ENCODE results near the gene STRA8.

STRA8 gene

GRCh38 chr7:135246191-135246825, 12.7 kb downstream of the STRA8 start:
- no peak for TF ChIP-seq L3MBTL2 (conservative IDR thresholded peaks at IDR 0.05)
- TF ChIP-seq FOXA1 (IDR thresholded peaks at IDR 0.05) = no peak
- TF ChIP-seq TARDBP (IDR thresholded peaks at IDR 0.05) = no peak
- no peak for TF ChIP-seq CTBP1 (IDR thresholded peaks at IDR 0.05; ENCODE audit: borderline replicate concordance)
- TF ChIP-seq HDGF (IDR thresholded peaks at IDR 0.05; ENCODE audit: borderline replicate concordance) = no peak
- TF ChIP-seq BHLHE40 (IDR thresholded peaks at IDR 0.05; ENCODE audit: borderline replicate concordance) = no peak
- no peak for TF ChIP-seq ARNT (IDR thresholded peaks at IDR 0.05)
- TF ChIP-seq SUZ12 (IDR thresholded peaks at IDR 0.05) = no peak
- no peak for TF ChIP-seq ZNF384 (IDR thresholded peaks at IDR 0.05)
- TF ChIP-seq FOXM1 (IDR thresholded peaks at IDR 0.05; ENCODE audit: borderline replicate concordance) = no peak
- TF ChIP-seq ELF4 (IDR thresholded peaks at IDR 0.05) = no peak
- no peak for TF ChIP-seq LEF1 (IDR thresholded peaks at IDR 0.05; ENCODE audit: borderline replicate concordance)
- POLR2A ChIA-PET = no interaction called here
- no peak for DNase-seq (ENCODE audit: extremely low spot score)
- CTCF ChIA-PET = no interaction called here

GRCh38 chr7:135247746-135248471, 14.3 kb downstream of the STRA8 start:
- TF ChIP-seq FOXK2 (IDR thresholded peaks at IDR 0.05) = no peak
- TF ChIP-seq CTBP1 (IDR thresholded peaks at IDR 0.05; ENCODE audit: borderline replicate concordance) = no peak
- no peak for TF ChIP-seq HDGF (IDR thresholded peaks at IDR 0.05; ENCODE audit: borderline replicate concordance)
- TF ChIP-seq PKNOX1 (IDR thresholded peaks at IDR 0.05) = no peak
- TF ChIP-seq SP1 (IDR thresholded peaks at IDR 0.05) = no peak
- no peak for TF ChIP-seq ELF4 (IDR thresholded peaks at IDR 0.05)
- no peak for TF ChIP-seq FOXA1 (IDR thresholded peaks at IDR 0.05)
- no peak for TF ChIP-seq SUZ12 (IDR thresholded peaks at IDR 0.05)
- TF ChIP-seq BHLHE40 (IDR thresholded peaks at IDR 0.05; ENCODE audit: borderline replicate concordance) = no peak
- TF ChIP-seq TARDBP (IDR thresholded peaks at IDR 0.05) = no peak
- DNase-seq (ENCODE audit: extremely low spot score) = no peak
- ChIA-PET POLR2A (no interaction called here), CTCF (interaction anchor here (0.9 to 1.2 kb wide), 2 partner anchors 10 to 27 kb away, joined by 3 read pairs; no protein-coding TSS in a partner anchor)

- POLR2A ChIA-PET = no interaction called here
- TF ChIP-seq ELF4 (IDR thresholded peaks at IDR 0.05) (no peak), FOXM1 (IDR thresholded peaks at IDR 0.05; ENCODE audit: borderline replicate concordance) (no peak)
- DNase-seq (ENCODE audit: extremely low spot score) = no peak
- CTCF ChIA-PET = interaction anchor here (0.9 kb wide), 1 partner anchor 26 kb away, joined by 3 read pairs; no protein-coding TSS in a partner anchor
Observed at GRCh38 chr7:135248546-135248945, 14.9 kb downstream of the STRA8 start.

- POLR2A ChIA-PET = no interaction called here
- TF ChIP-seq CTBP1 (IDR thresholded peaks at IDR 0.05; ENCODE audit: borderline replicate concordance) = no peak
- TF ChIP-seq FOXK2 (IDR thresholded peaks at IDR 0.05) = no peak
- no peak for TF ChIP-seq NFRKB (IDR thresholded peaks at IDR 0.05)
- TF ChIP-seq ARNT (IDR thresholded peaks at IDR 0.05) = no peak
- no peak for TF ChIP-seq SUZ12 (IDR thresholded peaks at IDR 0.05)
- TF ChIP-seq PKNOX1 (IDR thresholded peaks at IDR 0.05) = no peak
- no peak for TF ChIP-seq ZNF384 (IDR thresholded peaks at IDR 0.05)
- TF ChIP-seq L3MBTL2 (conservative IDR thresholded peaks at IDR 0.05) = no peak
- TF ChIP-seq HDGF (IDR thresholded peaks at IDR 0.05; ENCODE audit: borderline replicate concordance) = no peak
- TF ChIP-seq ELF4 (IDR thresholded peaks at IDR 0.05) = no peak
- TF ChIP-seq BHLHE40 (IDR thresholded peaks at IDR 0.05; ENCODE audit: borderline replicate concordance) = no peak
- no peak for TF ChIP-seq SP1 (IDR thresholded peaks at IDR 0.05)
- no peak for TF ChIP-seq TARDBP (IDR thresholded peaks at IDR 0.05)
- TF ChIP-seq FOXM1 (IDR thresholded peaks at IDR 0.05; ENCODE audit: borderline replicate concordance) = no peak
- TF ChIP-seq FOXA1 (IDR thresholded peaks at IDR 0.05) = no peak
- TF ChIP-seq LEF1 (IDR thresholded peaks at IDR 0.05; ENCODE audit: borderline replicate concordance) = no peak
- DNase-seq (ENCODE audit: extremely low spot score) = no peak
- CTCF ChIA-PET = interaction anchor here (0.6 to 1.3 kb wide), 2 partner anchors 8 to 425 kb away, joined by 3 to 4 read pairs; no protein-coding TSS in a partner anchor
Observed at GRCh38 chr7:135251496-135252391, 18.1 kb downstream of the STRA8 start.

- CTCF ChIA-PET = interaction anchor here (1.2 to 1.8 kb wide), 2 partner anchors 20 to 21 kb away, joined by 3 to 5 read pairs; no protein-coding TSS in a partner anchor
- DNase-seq (ENCODE audit: extremely low spot score) = no peak
- POLR2A ChIA-PET = interaction anchor here (1.6 kb wide), 1 partner anchor 84 kb away, joined by 4 read pairs; the partner anchor contains the start of gene CYREN
- no peak for TF ChIP-seq ARNT (IDR thresholded peaks at IDR 0.05)
- no peak for TF ChIP-seq LEF1 (IDR thresholded peaks at IDR 0.05; ENCODE audit: borderline replicate concordance)
- no peak for TF ChIP-seq BHLHE40 (IDR thresholded peaks at IDR 0.05; ENCODE audit: borderline replicate concordance)
- no peak for TF ChIP-seq TARDBP (IDR thresholded peaks at IDR 0.05)
- no peak for TF ChIP-seq CTBP1 (IDR thresholded peaks at IDR 0.05; ENCODE audit: borderline replicate concordance)
- no peak for TF ChIP-seq HDGF (IDR thresholded peaks at IDR 0.05; ENCODE audit: borderline replicate concordance)
- no peak for TF ChIP-seq FOXM1 (IDR thresholded peaks at IDR 0.05; ENCODE audit: borderline replicate concordance)
- no peak for TF ChIP-seq ELF4 (IDR thresholded peaks at IDR 0.05)
- no peak for TF ChIP-seq NFRKB (IDR thresholded peaks at IDR 0.05)
- TF ChIP-seq L3MBTL2 (conservative IDR thresholded peaks at IDR 0.05) = no peak
Observed at GRCh38 chr7:135253851-135254771, 20.5 kb downstream of the STRA8 start.

All from HEK293T (cell line).